Parathyroid adenoma (tissue), 2 donors: ENCODE measurements around the gene TIAM2.

Experiments used
- H2AFZ ChIP-seq: fragments of 300-600 bp; sonication (generic); one replicate; pipeline ENCODE4 v1.7.0; 2017; ENCODE audit warnings: antibody characterized with exemption, mild to moderate bottlenecking
- H3K27ac ChIP-seq: fragments of 300-600 bp; sonication (generic); one replicate; pipeline ENCODE4 v1.7.0; 2017
- H3K27me3 ChIP-seq: fragments of 300-600 bp; sonication (generic); one replicate; pipeline ENCODE4 v1.7.0; 2017; ENCODE audit warnings: low read length; ENCODE audit not compliant: control insufficient read depth, insufficient read depth
- H3K36me3 ChIP-seq: fragments of 300-600 bp; sonication (generic); one replicate; pipeline ENCODE4 v1.7.0; 2017; ENCODE audit warnings: low read length; ENCODE audit not compliant: control insufficient read depth, insufficient read depth
- H3K4me1 ChIP-seq: fragments of 300-600 bp; sonication (generic); one replicate; pipeline ENCODE4 v1.7.0; 2017; ENCODE audit warnings: control low read depth
- H3K4me2 ChIP-seq: fragments of 300-600 bp; sonication (generic); one replicate; pipeline ENCODE4 v1.7.0; 2017; ENCODE audit warnings: low read length
- H3K4me3 ChIP-seq: fragments of 300-600 bp; sonication (generic); one replicate; pipeline ENCODE4 v1.7.0; 2017; ENCODE audit warnings: low read depth, low read length
- H3K79me2 ChIP-seq: fragments of 300-600 bp; sonication (generic); one replicate; pipeline ENCODE4 v1.7.0; 2017; ENCODE audit warnings: control low read depth
- H3K9ac ChIP-seq: fragments of 300-600 bp; sonication (generic); one replicate; pipeline ENCODE4 v1.7.0; 2017; ENCODE audit warnings: mild to moderate bottlenecking
- H3K9me3 ChIP-seq: fragments of 300-600 bp; sonication (generic); one replicate; pipeline ENCODE4 v1.7.0; 2017; ENCODE audit warnings: low read length; ENCODE audit not compliant: control insufficient read depth
- TF ChIP-seq, protein P1 (sequence below): fragments of 300-600 bp; sonication (generic); IDR thresholded peaks from one replicate; pipeline ENCODE4 v1.7.0; 2017; ENCODE audit warnings: antibody characterized with exemption, mild to moderate bottlenecking
- donor health status: primary hyperparathyroidism.

TIAM2 gene

DNA sequence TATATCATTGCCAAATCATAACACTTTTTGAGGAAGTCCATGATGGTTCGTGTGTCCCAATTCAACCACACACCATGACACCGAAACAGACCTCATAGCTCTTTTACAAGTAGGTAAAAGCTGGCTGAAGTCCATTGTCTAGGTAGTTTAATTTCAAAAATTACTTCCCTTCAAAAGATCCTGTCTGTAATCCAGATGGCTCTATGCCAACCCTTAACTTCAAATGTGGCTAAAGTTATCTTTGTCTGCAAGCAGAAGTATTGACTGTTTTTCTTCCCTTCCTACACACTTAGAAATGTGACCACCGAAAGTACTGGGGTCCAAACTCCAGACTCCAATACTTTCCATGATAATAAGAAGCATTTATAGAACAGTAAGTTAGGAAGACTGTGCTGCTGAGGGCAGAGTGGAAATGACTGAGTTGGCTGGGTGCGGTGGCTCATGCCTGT lies 8.3 kb upstream of the TIAM2 start:
- no peak overlapping the region for H2AFZ ChIP-seq
- H3K4me3 ChIP-seq: no peak overlapping the region
- H3K9me3 ChIP-seq: no peaks in the 10 kb centered on the region
- H3K4me1 ChIP-seq: no peaks in the 10 kb centered on the region
- H3K79me2 ChIP-seq: no peaks in the 10 kb centered on the region
- H3K4me2 ChIP-seq: no peak overlapping the region
- TF ChIP-seq, protein P1, sequence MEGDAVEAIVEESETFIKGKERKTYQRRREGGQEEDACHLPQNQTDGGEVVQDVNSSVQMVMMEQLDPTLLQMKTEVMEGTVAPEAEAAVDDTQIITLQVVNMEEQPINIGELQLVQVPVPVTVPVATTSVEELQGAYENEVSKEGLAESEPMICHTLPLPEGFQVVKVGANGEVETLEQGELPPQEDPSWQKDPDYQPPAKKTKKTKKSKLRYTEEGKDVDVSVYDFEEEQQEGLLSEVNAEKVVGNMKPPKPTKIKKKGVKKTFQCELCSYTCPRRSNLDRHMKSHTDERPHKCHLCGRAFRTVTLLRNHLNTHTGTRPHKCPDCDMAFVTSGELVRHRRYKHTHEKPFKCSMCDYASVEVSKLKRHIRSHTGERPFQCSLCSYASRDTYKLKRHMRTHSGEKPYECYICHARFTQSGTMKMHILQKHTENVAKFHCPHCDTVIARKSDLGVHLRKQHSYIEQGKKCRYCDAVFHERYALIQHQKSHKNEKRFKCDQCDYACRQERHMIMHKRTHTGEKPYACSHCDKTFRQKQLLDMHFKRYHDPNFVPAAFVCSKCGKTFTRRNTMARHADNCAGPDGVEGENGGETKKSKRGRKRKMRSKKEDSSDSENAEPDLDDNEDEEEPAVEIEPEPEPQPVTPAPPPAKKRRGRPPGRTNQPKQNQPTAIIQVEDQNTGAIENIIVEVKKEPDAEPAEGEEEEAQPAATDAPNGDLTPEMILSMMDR: no peak
- H3K9ac ChIP-seq: no peak overlapping the region
- H3K27ac ChIP-seq: no peak overlapping the region
- H3K36me3 ChIP-seq: no peaks in the 10 kb centered on the region
- H3K27me3 ChIP-seq: no peaks in the 10 kb centered on the region

DNA sequence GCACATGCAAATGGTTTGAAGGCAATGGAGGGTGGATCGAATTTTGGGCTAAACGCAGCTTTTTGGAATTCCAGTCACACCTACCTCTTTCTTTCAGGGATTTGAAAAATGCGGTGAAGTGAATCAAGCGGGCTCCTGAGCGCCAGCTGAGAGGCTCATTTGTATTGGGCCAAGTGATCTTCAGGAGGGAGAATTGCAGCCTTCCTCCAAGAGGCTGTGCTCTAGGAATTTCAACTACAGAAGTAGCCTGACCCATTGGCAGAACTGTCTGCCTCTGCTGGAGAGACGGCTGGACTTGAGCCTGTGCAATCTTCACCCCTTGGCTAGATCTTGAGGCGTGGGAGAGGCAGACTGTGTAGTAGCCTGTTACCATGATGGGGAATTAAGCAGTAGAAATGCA lies 5.7 kb upstream of the TIAM2 start:
- H3K36me3 ChIP-seq: no peaks in the 10 kb centered on the region
- no peak overlapping the region for H3K27ac ChIP-seq
- no peak overlapping the region for H3K4me3 ChIP-seq
- no peaks in the 10 kb centered on the region for H3K27me3 ChIP-seq
- no peak overlapping the region for H2AFZ ChIP-seq
- no peaks in the 10 kb centered on the region for H3K9me3 ChIP-seq
- TF ChIP-seq, protein P1: no peak
- no peak overlapping the region for H3K4me2 ChIP-seq
- H3K79me2 ChIP-seq: no peaks in the 10 kb centered on the region
- no peak overlapping the region for H3K9ac ChIP-seq
- H3K4me1 ChIP-seq: no peaks in the 10 kb centered on the region

DNA sequence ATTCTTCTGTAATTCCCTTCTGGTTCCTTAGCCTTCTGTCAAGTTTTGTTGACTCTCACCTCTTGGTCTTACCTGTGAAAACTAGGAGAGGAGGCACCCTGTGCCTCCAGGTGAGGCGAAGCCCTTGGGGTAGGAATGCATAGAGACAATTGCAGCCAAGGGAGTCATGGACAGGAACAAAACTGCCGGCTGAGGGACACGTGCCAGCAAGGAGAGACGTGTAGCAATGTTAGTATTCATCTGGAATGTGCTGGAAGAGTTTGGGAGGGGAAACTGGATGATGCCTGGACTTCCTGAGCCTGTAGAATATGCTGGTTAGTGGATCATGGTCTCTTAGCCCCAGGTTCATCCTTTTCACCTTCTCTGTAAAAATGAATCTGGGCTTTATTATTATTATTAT lies 3.9 kb upstream of the TIAM2 start:
- Histone ChIP-seq H3K9me3 (no peaks in the 10 kb centered on the region), H3K9ac (no peak overlapping the region), H3K4me2 (no peak overlapping the region), H3K36me3 (no peaks in the 10 kb centered on the region), H3K4me3 (no peak overlapping the region), H3K4me1 (no peaks in the 10 kb centered on the region), H2AFZ (no peak overlapping the region), H3K27ac (no peak overlapping the region), H3K27me3 (no peaks in the 10 kb centered on the region), H3K79me2 (no peaks in the 10 kb centered on the region)
- TF ChIP-seq, protein P1: no peak

DNA sequence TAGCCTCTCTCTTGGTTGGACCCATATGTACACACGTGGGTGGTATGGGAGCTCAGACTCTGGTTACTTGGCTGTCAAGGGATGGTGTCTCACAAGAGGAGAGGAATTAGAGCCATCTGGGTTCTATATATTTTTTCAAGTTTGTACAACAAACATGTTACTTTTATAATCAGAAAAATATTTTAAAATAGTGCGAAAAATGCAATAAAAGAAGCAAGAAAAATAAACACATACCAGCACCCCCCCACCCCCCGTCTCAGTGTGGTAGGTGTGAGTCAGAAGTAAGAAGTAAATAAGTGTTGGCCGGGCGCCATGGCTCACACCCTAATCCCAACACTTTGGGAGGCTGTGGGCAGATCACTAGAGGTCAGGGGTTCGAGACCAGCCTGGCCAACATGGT lies 2.1 kb upstream of the TIAM2 start:
- Histone ChIP-seq H3K4me2 (no peak overlapping the region), H3K4me3 (no peak overlapping the region), H3K36me3 (no peaks in the 10 kb centered on the region), H3K9me3 (no peaks in the 10 kb centered on the region), H2AFZ (no peak overlapping the region), H3K4me1 (no peaks in the 10 kb centered on the region), H3K9ac (no peak overlapping the region), H3K27me3 (no peaks in the 10 kb centered on the region), H3K27ac (no peak overlapping the region), H3K79me2 (no peaks in the 10 kb centered on the region)
- TF ChIP-seq, protein P1: no peak

DNA sequence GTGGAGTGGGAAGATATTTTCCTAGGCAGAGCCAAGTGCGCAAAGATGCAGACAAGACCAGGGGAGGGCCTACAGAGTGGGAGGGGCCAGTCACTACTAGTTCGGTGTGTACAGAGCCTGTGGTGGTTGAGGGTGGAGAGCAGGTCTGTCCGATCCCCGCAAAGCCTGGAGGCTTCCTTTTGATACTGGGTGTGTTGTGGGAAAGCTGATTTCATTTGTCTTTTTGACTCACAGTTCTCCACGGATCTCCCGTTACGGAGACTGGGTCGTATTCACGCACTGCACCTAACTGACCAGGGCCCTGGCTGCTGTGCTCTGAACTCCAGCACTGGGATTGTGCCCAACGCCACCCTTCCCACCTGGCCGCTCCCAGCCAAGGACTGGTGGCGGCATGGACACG lies 1.4 kb upstream of the TIAM2 start:
- Histone ChIP-seq H3K27ac (no peak overlapping the region), H3K4me2 (no peak overlapping the region), H3K9ac (no peak overlapping the region), H3K9me3 (no peaks in the 10 kb centered on the region), H3K36me3 (no peaks in the 10 kb centered on the region), H3K79me2 (no peaks in the 10 kb centered on the region), H2AFZ (no peak overlapping the region), H3K27me3 (no peaks in the 10 kb centered on the region), H3K4me3 (no peak overlapping the region), H3K4me1 (no peaks in the 10 kb centered on the region)
- TF ChIP-seq, protein P1: no peak
